ENCODE data around the gene DNA2.
"Not testable (repeated sequence)": the region's sequence is repeated elsewhere in the genome, so short reads cannot be mapped to it uniquely, and the experiment has no call there.

The DNA2 gene

GRCh38 chr10:68471586-68472408 is at the start of gene DNA2:
Gene DNA2, minus strand, starts transcription at chr10:68471973. Its CDS starts 109 bp downstream, at chr10:68471864.
- peak; percentile 66 to 73 for DNase-seq (ENCODE audit: low read depth in 2 of 2)

- not testable (repeated sequence) for DNase-seq (ENCODE audit: low read depth in 2 of 2)
Measured at GRCh38 chr10:68518609-68519008, 46.8 kb upstream of the DNA2 start.

GRCh38 chr10:68517188-68517587 is 45.4 kb upstream of the DNA2 start:
- DNase-seq (ENCODE audit: low read depth in 2 of 2): no peak

- DNase-seq (ENCODE audit: low read depth in 2 of 2): no peak
Measured at GRCh38 chr10:68516766-68517165, 45.0 kb upstream of the DNA2 start.

GRCh38 chr10:68516216-68516615 is 44.4 kb upstream of the DNA2 start:
- not testable (repeated sequence) for DNase-seq (ENCODE audit: low read depth in 2 of 2)

- DNase-seq (ENCODE audit: low read depth in 2 of 2): no peak
Measured at GRCh38 chr10:68508090-68508489, 36.3 kb upstream of the DNA2 start.

GRCh38 chr10:68506411-68506810 is 34.6 kb upstream of the DNA2 start:
- no peak for DNase-seq (ENCODE audit: low read depth in 2 of 2)

- no peak for DNase-seq (ENCODE audit: low read depth in 2 of 2)
Measured at GRCh38 chr10:68502846-68503245, 31.1 kb upstream of the DNA2 start.

- DNase-seq (ENCODE audit: low read depth in 2 of 2): no peak
Measured at GRCh38 chr10:68501691-68502090, 29.9 kb upstream of the DNA2 start.

- no peak for DNase-seq (ENCODE audit: low read depth in 2 of 2)
Measured at GRCh38 chr10:68499544-68499943, 27.8 kb upstream of the DNA2 start.

- no peak for DNase-seq (ENCODE audit: low read depth in 2 of 2)
Measured at GRCh38 chr10:68496072-68496471, 24.3 kb upstream of the DNA2 start.

GRCh38 chr10:68492118-68492517 is 20.3 kb upstream of the DNA2 start:
- DNase-seq (ENCODE audit: low read depth in 2 of 2): no peak

GRCh38 chr10:68489919-68490318 is 18.1 kb upstream of the DNA2 start:
- DNase-seq (ENCODE audit: low read depth in 2 of 2): no peak

- no peak for DNase-seq (ENCODE audit: low read depth in 2 of 2)
Measured at GRCh38 chr10:68474021-68474420, 2.2 kb upstream of the DNA2 start.

- DNase-seq (ENCODE audit: low read depth in 2 of 2): no peak
Measured at GRCh38 chr10:68471063-68471585, 649 bp downstream of the DNA2 start.

- no peak for DNase-seq (ENCODE audit: low read depth in 2 of 2)
Measured at GRCh38 chr10:68470300-68470699, 1.5 kb downstream of the DNA2 start.

- DNase-seq (ENCODE audit: low read depth in 2 of 2): no peak
Measured at GRCh38 chr10:68469838-68470237, 1.9 kb downstream of the DNA2 start.

- DNase-seq (ENCODE audit: low read depth in 2 of 2): not testable (repeated sequence)
Measured at GRCh38 chr10:68464729-68465128, 7.0 kb downstream of the DNA2 start.

- no peak for DNase-seq (ENCODE audit: low read depth in 2 of 2)
Measured at GRCh38 chr10:68463365-68464093, 8.2 kb downstream of the DNA2 start.

- no peak for DNase-seq (ENCODE audit: low read depth in 2 of 2)
Measured at GRCh38 chr10:68462536-68462935, 9.2 kb downstream of the DNA2 start.

- no peak for DNase-seq (ENCODE audit: low read depth in 2 of 2)
Measured at GRCh38 chr10:68461032-68461431, 10.7 kb downstream of the DNA2 start.

- DNase-seq (ENCODE audit: low read depth in 2 of 2): not testable (repeated sequence)
Measured at GRCh38 chr10:68449698-68450097, 22.1 kb downstream of the DNA2 start.

- no peak for DNase-seq (ENCODE audit: low read depth in 2 of 2)
Measured at GRCh38 chr10:68446179-68446578, 25.6 kb downstream of the DNA2 start.

Data from stimulated activated CD4-positive, alpha-beta T cell treated with anti-CD3 and anti-CD28 coated beads, Interleukin-12 subunit alpha, Interleukin-12 subunit beta, amount 100 ng/mL, for 24 hours (primary cell).